Stimulated activated CD8-positive, alpha-beta memory T cell treated with anti-CD3 and anti-CD28 coated beads, Interleukin-15, amount 100 ng/mL, for 48 hours (primary cell): ENCODE measurements around the gene STK11IP.
"Not testable (repeated sequence)": the region's sequence is repeated elsewhere in the genome, so short reads cannot be mapped to it uniquely, and the experiment has no call there.

Experiments
- DNase-seq, 2 donors: peaks; one replicate each; pipeline ENCODE4 v3.0.0-alpha.2; 2020; ENCODE audit warnings: low read depth in 2 of 2

The STK11IP gene

GRCh38 chr2:219634951-219635751 lies 37.5 kb downstream of the STK11IP start:
- no peak for DNase-seq

- no peak for DNase-seq
Measured at GRCh38 chr2:219636144-219636915, 38.7 kb downstream of the STK11IP start.

DNA sequence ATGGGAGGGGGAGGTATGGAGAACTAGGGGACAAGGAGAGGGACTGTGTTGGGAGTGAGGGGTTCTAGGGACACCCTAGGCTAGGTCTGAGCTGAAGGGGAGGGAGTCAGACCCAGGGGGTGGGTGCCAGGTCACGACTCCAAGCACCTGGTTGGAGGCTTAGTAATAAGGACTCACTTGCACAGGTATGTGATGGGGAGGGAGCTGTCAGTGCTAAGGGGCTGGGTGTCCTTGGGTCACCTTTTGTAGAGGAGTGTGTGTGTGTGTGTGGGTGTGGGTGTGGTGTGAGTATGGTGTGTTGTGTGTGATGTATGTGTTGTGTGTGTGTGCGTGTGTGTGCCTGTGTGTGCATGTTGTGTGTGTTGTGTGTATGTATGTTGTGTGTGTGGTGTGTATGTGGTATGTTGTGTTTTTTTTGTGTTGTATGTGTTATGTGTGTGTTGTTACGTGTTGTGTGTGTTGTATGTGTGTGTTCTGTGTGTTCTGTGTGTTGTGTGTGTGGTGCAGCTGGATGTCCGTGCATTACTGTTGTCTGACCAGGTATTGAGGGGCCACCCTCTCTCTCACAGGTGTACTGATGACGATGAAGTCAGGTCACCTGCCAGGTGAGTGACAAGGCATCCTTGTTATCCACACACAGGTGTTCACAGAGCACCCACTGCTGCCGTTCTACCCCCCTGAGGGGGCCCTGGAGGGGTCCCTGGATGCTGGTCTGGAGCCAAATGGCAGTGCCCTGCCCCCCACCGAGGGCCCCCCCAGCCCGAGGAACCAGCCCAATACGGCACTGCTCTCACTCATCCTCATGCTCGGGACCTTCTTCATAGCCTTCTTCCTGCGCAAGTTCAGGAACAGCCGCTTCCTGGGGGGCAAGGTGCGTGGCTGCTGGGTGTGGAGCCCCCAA lies 39.5 kb downstream of the STK11IP start:
- no peak for DNase-seq

GRCh38 chr2:219637842-219638185 lies 40.2 kb downstream of the STK11IP start:
- no peak for DNase-seq

DNA sequence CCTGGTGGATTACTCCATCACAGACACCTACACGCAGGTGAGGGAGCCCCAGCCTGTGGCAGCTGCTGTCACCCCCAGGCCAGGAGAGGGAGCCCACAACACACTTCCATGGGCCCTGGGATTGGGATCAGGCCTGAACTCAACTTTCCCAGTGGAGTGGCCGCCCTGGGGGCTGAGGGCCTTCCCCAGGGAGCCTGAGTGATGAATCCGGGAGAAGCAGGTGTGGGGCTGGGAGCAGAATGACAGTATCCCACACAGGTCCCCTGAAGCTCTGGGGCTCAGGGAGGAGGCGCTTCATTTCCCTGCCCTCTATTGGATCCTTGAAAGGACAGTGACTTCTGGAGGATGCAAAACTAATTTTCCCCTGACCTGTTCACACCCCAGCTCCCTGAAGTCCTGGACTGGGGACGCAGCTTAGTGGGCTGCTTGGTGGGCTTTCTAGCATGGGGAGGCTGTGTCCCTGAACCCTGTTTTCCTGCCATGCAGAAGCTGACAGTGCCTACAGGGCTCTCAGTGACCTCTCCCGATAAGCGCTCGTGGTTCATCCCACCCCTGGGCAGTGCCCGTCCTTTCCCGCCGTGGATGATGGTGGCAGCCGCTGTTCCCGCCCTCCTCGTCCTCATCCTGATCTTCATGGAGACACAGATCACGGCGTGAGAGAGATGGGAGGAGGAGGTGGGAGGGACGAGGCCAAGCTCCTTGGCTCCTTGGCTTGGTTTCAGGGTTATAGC lies 40.7 kb downstream of the STK11IP start:
- no peak for DNase-seq

DNA sequence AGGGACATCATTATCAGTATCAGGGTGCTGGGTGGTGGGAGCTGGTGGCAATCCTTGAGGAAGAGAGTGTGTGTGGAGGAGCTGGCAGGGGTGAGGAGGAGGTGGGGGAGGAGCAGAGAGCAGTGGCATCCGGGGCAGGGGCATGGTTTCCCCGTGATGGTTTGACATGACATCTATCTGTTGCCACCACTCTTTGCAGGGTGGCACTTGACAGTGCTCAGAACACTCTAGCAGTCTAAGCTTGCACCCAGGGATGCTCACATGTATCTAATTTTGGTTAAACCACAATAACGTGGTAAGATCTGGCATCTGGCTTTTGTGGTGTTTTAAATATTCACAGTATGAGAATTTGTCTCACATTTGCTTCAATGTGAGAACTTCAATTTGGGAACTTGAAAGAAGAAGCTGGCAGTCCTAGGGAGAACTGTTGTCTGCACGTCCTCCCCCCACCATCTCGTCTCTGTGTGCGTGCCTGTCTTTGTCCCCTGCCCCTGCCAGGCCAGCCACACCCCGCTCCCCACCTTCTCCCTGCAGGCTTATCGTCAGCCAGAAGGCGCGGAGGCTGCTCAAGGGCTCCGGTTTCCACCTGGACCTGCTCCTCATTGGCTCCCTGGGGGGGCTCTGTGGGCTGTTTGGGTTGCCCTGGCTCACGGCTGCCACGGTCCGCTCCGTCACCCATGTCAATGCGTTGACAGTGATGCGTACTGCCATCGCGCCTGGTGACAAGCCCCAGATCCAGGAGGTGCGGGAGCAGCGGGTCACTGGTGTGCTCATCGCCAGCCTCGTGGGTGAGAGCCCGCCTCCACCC lies 41.5 kb downstream of the STK11IP start:
- no peak for DNase-seq

DNA sequence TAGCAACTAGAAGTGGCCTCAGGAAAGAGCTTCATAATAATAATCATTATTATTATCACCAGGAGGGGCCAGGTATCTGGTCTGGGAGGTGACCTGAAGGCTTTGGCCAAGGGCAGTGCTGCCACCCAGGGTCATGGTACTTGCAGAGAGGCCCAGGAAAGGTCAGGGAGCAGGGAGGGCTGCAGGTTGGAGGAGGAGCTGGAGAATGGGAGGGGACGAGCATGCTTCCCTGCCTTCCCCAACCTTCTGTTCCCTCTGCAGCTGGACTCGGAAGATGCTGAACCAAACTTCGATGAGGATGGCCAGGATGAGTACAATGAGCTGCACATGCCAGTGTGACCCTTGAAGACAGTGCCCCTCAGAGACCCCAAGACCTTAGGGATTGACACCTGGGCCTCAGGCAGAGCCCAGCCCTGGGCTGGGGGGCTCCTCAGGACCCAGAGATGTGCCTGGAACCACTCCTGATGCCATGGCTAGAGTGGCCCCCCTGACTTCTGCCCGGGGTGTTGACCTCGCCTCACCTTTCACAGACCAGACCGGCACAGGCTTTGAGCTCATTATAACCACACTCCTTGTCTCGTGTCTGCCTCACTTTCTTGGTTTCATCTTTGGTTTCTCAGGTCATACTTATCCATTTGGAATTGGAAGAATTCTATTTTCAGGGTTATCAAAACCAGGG lies 43.9 kb downstream of the STK11IP start:
- no peak for DNase-seq

DNA sequence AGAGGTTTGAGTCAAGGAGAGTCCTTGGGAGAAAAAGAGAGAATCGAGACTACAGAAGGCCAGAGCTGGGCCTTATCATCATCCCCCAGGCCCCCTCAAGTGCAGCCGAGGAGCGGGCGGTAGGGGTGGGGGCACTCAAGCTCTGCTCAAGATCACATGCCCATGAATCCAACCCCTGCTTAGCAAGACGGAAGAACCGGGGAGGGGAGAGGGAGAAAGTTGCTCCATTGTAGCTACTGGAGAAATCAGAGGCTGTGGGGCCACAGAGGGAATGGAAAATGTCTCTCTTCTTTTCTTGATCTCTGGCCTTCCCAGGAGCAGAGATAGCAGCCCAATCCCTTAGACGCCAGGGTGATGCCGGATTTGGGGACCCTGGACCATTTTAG lies 44.4 kb downstream of the STK11IP start:
- DNase-seq, result no peak

- DNase-seq, result peak; percentile 83 to 84
Measured at GRCh38 chr2:219642465-219643083, 44.9 kb downstream of the STK11IP start.

- no peak for DNase-seq
Measured at GRCh38 chr2:219643084-219643473, 45.4 kb downstream of the STK11IP start.

- DNase-seq, result no peak
Measured at GRCh38 chr2:219643788-219644398, 46.2 kb downstream of the STK11IP start.

DNA sequence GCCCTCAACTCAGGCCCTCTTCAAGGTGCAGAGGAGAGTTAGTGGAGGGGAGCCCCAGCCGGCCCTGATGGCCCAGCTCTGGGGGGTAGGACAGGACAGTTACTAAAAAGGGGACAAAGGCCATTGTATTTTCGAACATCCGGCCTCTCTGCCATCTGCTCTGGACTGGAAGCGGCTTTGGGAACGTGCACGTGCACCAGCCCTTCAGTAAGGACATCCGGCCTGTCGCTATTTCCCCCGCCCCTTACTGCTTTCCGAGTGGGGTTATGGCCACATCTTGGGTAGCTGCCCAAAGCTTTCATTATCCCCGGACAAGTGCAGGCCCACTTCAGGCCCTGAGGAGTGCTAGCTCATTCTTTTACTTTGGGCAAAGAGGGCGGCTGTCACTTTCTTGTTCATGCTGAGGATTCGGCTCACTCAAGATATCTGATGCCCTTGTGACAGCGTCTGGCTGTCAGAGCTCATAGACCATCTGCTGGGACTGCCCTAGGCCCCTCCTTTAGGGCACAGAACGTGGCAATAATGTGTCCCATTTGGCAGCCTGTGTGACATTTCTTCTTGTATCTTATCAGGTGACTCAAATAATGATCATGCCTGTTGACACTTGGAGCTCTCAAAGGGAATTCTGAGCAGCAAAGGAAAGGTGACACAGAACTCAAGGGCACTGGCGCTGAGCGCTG lies 47.3 kb downstream of the STK11IP start:
- DNase-seq, result no peak

DNA sequence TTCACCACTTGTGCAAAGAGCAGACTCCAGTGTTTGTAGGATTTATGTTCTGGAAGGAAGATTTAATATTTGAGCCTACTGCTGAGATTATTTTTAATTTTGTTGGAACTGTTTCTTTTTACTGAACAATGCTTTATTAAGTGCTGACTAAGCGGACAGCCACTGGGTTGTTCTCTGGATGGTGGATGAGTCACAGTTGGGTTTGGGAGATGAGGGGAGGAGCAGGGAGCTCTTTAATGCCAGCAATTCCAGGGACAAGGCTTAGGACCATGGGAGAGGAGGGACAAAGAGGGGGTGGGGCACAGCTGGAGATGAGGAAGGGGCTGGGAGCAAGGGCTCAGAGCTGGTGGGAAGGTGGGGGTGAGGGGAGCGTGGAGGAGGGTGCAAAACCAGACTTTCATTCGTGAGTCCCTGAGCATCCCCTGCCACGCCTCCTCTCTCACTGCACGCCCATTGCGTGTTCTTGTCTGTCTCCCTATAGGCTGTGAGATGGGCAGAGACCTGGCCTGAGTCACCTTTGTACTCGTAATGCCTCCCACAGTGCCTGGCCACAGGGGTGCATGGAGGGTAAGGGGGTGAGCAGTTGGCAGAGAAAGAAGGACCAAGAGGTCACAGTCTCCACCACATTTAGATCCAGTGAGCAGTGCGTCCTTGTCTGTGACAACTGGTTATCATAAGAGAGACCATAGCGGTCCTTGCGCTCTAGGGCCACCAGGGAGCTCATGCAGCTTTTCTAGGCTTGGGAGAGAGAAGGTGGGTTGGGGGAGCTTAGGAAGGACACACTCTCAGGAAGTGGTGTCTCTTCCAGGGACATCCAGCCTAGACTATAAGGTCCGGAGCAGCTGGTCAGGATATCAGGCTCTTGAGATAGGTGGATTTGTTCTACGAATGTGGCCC lies 48.2 kb downstream of the STK11IP start:
- DNase-seq, result no peak

DNA sequence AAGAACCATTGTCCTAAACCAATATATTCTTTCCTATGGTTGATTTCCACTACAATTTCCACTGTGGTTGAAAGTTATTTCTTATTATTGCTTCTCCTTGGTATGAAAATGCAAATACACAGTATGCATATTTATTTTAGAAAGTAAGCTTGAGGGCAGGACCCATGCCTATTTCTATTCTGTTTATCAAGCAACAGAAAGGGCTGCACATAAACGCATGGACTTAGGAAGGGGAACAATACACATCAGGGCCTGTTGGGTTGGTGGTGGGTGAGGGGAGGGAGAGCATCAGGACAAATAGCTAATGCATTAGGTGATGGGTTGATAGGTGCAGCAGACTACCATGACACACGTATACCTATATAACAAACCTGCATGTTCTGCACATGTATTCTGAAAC lies 50.5 kb downstream of the STK11IP start:
- no peak for DNase-seq

- DNase-seq, result no peak
Measured at GRCh38 chr2:219648963-219649362, 51.3 kb downstream of the STK11IP start.

DNA sequence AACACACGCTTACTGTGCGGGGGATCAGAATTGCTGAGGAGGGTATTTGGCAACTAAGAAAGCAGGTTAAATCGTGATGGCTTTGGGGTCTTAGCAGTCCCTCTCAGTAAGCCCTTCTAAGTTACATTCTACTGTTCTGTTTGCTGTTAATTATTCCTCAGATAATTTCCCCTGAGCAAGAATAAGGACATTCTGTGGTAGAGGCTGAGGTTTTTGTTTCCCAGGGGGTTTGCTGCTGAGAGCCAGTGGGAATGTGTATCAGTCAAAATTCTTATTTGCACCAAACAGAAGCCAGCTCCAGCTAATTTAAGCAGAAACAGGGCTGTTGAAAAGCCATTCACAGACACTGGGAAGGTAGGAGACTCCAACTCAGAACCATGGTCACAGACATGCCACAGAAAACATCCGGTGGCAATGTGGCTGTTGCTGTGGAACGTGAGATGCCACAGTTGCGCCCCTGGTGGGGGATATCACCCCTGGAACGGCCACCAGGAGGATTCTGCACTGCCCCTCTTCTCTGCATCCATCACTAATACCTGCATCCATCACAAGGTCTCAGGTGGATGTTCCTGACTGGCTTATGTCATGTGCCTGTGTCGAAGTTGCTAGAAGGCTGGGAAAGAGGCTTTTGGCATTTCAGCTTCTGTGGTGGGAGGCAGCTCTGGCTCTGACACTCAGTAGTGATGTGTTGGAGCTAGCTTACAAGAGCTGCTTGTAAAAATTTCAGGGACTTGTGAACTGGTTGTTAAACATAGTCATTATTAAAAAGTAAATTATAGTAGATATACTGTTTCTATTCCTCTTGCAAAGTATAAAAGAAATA lies 53.0 kb downstream of the STK11IP start:
- no peak for DNase-seq

- DNase-seq, result not testable (repeated sequence)
Measured at GRCh38 chr2:219651656-219652055, 54.0 kb downstream of the STK11IP start.
